SK-N-SH (cell line): ENCODE data around the gene CEACAM3.

Experiments
- GABPA ChIP-seq: IDR thresholded peaks from 2 replicates; pipeline ENCODE4 v1.4.0; 2012; ENCODE audit warnings: low read depth, mild to moderate bottlenecking
- JUND ChIP-seq: IDR thresholded peaks from 2 replicates; pipeline ENCODE4 v1.4.0; 2012
- MEF2A ChIP-seq: IDR thresholded peaks from 2 replicates; pipeline ENCODE4 v1.4.0; 2012; ENCODE audit warnings: low read depth, borderline replicate concordance
- MXI1 ChIP-seq: IDR thresholded peaks from 2 replicates; pipeline ENCODE4 v1.6.1; 2012; ENCODE audit warnings: mild to moderate bottlenecking, low read depth, low read length, improper control_type of control experiment
- RAD21 ChIP-seq: IDR thresholded peaks from 2 replicates; pipeline ENCODE4 v1.6.1; 2012; ENCODE audit warnings: mild to moderate bottlenecking, low read length
- RCOR1 ChIP-seq: fragments of 150-350 bp; IDR thresholded peaks from 2 replicates; pipeline ENCODE4 v1.6.1; 2017; ENCODE audit warnings: antibody characterized with exemption, low read length
- RFX5 ChIP-seq: IDR thresholded peaks from 2 replicates; pipeline ENCODE4 v1.6.1; 2012; ENCODE audit warnings: mild to moderate bottlenecking, improper control_type of control experiment, low read length
- SIN3A ChIP-seq: IDR thresholded peaks from 2 replicates; pipeline ENCODE4 v1.6.1; 2012; ENCODE audit warnings: low read depth, mild to moderate bottlenecking, low read length, moderate library complexity, borderline replicate concordance
- TAF1 ChIP-seq: IDR thresholded peaks from 2 replicates; pipeline ENCODE4 v1.6.1; 2012; ENCODE audit warnings: low read depth, mild to moderate bottlenecking, low read length, moderate library complexity, borderline replicate concordance
- TF ChIP-seq, protein P1 (sequence below): fragments of 200-600 bp; sonication (generic); IDR thresholded peaks from 2 replicates; pipeline ENCODE4 v1.6.1; 2017; ENCODE audit warnings: antibody characterized with exemption, mild to moderate bottlenecking, moderate library complexity
- TF ChIP-seq, protein P2 (sequence below): IDR thresholded peaks from 2 replicates; pipeline ENCODE4 v1.6.1; 2012; ENCODE audit warnings: mild to moderate bottlenecking, low read depth, low read length, moderate library complexity

DNA sequence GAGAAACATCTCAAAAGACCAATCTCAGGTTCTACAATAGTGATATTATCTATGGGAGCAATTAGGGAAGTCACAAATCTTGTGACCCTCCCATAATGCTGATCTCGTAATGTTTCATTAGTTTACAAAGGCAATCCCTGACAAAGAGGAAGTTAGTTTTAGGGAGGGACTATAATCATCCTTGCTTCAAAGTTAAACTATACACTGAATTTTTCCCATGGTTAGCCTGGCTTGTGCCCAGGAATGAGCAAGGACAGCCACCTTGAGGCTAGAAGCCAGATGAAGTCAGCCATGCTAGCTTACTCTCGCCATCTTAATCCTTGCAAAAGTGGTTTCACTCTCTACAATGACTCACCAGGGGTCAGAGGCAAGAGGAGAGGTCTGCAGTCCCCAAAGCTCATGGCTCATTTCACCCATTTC, 5.4 kb downstream of the CEACAM3 start:
- TF ChIP-seq, protein P1, sequence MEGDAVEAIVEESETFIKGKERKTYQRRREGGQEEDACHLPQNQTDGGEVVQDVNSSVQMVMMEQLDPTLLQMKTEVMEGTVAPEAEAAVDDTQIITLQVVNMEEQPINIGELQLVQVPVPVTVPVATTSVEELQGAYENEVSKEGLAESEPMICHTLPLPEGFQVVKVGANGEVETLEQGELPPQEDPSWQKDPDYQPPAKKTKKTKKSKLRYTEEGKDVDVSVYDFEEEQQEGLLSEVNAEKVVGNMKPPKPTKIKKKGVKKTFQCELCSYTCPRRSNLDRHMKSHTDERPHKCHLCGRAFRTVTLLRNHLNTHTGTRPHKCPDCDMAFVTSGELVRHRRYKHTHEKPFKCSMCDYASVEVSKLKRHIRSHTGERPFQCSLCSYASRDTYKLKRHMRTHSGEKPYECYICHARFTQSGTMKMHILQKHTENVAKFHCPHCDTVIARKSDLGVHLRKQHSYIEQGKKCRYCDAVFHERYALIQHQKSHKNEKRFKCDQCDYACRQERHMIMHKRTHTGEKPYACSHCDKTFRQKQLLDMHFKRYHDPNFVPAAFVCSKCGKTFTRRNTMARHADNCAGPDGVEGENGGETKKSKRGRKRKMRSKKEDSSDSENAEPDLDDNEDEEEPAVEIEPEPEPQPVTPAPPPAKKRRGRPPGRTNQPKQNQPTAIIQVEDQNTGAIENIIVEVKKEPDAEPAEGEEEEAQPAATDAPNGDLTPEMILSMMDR: no peak
- TF ChIP-seq RFX5: no peak
- no peak for TF ChIP-seq GABPA
- TF ChIP-seq SIN3A: no peak
- no peak for TF ChIP-seq RCOR1
- no peak for TF ChIP-seq MXI1
- no peak for TF ChIP-seq JUND
- TF ChIP-seq, protein P2, sequence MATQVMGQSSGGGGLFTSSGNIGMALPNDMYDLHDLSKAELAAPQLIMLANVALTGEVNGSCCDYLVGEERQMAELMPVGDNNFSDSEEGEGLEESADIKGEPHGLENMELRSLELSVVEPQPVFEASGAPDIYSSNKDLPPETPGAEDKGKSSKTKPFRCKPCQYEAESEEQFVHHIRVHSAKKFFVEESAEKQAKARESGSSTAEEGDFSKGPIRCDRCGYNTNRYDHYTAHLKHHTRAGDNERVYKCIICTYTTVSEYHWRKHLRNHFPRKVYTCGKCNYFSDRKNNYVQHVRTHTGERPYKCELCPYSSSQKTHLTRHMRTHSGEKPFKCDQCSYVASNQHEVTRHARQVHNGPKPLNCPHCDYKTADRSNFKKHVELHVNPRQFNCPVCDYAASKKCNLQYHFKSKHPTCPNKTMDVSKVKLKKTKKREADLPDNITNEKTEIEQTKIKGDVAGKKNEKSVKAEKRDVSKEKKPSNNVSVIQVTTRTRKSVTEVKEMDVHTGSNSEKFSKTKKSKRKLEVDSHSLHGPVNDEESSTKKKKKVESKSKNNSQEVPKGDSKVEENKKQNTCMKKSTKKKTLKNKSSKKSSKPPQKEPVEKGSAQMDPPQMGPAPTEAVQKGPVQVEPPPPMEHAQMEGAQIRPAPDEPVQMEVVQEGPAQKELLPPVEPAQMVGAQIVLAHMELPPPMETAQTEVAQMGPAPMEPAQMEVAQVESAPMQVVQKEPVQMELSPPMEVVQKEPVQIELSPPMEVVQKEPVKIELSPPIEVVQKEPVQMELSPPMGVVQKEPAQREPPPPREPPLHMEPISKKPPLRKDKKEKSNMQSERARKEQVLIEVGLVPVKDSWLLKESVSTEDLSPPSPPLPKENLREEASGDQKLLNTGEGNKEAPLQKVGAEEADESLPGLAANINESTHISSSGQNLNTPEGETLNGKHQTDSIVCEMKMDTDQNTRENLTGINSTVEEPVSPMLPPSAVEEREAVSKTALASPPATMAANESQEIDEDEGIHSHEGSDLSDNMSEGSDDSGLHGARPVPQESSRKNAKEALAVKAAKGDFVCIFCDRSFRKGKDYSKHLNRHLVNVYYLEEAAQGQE: no peak
- TF ChIP-seq RAD21: no peak
- no peak for TF ChIP-seq MEF2A
- no peak for TF ChIP-seq TAF1
